Measurements from ENCODE around the gene CDK9.
"Not testable (repeated sequence)": the region's sequence is repeated elsewhere in the genome, so short reads cannot be mapped to it uniquely, and the experiment has no call there.

Gene CDK9

GRCh38 chr9:127826253-127826913, 40.5 kb downstream of the CDK9 start:
- no peak for DNase-seq (ENCODE audit: low read depth)

DNA sequence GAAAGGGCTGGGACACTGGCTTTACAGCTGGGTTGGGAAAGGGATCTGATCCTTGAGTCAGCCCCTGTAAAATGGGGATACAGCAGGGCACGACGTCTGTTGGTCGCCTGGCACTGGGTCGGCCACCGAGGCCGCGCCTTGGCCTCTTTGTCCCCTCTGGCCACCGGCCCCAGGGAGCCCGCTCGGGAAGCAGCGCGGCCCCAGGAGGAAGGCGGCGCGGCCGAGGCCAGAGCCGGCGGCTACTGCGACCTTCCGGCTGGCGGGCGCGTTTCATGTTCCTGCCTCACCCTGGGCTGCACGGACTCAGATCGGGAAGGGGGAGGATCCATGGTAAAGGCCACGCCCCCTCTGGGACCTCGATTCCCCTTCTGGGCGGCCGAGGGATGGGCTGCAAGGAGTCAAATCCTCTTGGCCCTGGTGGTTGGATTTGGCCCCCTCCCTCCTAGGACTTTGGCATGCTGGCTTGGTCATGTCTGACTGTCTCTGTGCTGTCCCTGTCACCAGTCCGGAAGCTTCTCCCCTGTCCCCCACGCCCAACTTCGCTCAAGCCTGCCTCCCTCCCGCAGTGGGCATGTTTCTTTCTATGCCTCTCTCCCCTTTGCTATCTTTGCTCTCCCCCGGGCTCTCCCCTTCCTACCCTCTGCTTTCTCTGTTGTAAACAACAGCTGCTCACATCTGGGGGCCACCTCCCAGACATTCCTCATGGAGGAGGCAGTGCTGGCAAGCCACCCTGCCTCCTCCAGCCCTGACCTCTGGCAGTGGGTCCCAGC, 42.6 kb downstream of the CDK9 start:
- DNase-seq (ENCODE audit: low read depth), result no peak

GRCh38 chr9:127829205-127829906, 43.5 kb downstream of the CDK9 start:
- no peak for DNase-seq (ENCODE audit: low read depth)

GRCh38 chr9:127832248-127832647, 46.4 kb downstream of the CDK9 start:
- no peak for DNase-seq (ENCODE audit: low read depth)

DNA sequence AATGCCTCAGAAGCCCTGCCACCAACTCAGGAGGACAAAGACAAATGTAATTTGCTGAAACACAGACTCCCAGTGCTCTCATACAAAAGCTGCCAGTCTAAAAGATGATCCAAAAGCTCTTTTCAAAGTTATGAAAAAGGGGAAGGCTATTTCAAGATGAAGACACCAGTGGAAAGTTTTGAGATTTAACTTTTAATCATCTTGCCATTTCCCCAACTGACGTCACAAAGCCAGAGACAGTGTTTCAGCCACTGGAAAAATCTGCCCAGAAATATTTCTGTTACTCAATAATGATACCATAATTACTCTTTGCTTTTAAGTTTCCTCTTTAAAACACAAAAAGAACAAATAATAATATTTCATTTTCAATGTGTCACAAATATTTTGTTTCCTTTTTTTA, 47.7 kb downstream of the CDK9 start:
- no peak for DNase-seq (ENCODE audit: low read depth)

- DNase-seq (ENCODE audit: low read depth), result no peak
These were observed 50.2 kb downstream of the CDK9 start for GRCh38 chr9:127835991-127836516.

DNA sequence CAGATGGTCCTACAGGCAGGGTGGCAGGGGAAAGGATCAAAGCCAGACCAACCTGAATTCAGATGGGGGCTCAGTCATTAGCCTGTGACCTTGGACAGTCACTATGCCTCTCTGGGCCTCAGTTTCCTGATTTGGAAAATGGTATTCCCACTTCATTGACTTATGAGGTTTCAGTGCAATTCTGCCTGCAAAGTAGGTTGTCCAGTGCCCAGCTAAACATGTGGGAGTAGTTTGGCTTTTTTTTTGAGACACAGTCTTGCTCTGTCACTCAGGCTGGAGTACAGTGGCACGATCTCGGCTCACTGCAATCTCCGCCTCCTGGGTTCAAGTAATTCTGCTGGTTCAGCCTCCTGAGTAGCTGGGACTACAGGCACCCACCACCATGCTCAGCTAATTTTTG, 50.7 kb downstream of the CDK9 start:
- DNase-seq (ENCODE audit: low read depth), result not testable (repeated sequence)

DNA sequence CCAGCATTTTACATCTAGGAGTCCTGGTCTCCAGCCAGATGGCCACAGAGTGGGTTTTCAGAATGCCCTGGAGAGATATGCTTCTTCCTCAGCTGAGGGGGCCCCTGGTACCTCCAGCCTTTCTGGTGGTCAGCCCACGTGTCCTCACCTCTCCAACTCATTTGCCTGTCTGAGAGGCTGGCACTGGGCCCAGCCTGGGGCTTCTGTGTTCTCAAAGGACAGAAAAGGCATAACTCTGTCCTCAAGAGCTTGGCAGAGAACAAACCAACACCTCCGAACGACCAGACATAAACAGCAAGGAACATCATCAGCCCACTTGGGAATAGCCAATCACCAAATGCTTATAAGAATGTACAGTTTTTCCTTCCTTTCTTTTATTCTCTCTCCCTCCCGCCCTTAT, 51.5 kb downstream of the CDK9 start:
- DNase-seq (ENCODE audit: low read depth), result no peak

DNA sequence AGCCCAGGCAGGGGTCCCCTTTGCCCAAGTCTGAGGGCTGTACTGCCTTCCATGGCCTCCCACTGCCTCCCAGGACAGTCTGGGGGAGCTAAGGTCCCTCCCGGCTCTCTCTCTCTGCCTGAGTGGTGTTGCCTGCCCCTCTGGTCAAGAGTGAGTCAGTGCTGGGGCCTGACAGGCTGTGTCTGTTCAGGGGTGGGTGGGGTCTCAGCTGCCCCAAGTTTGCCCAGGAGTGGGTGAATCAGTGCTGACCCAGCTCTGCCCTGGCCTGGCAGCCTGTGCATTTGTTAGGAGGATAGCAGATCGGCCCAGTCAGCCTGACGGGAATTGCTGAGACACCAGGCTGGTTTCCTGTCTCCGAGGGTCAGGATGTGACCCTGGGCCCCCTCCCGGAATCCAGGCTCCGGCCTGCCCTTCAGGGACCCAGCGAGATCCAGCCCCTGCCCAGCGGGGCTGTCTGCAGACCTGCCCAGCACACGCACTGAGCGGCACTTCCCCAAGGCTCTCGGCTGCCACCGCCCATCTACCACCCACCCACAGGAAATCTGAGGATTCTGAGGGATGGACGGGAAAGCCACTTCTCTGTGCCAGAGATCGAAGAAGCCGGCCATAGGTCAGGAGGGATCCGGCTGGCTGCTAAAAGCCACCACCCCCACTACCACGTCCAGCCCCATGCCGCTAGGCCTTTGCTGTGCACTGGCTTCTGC, 52.7 kb downstream of the CDK9 start:
- peak; percentile 92 for DNase-seq (ENCODE audit: low read depth)

All from HS-5 (cell line).